NCI-H146 treated with DMSO at 0.1 percent for 48 hours (cell line): ENCODE measurements around the gene VEGFA.

Experiments used
- DNase-seq: peaks from one replicate; lab custom pipeline; 2025; ENCODE audit not compliant: unreplicated experiment; lab: John Stamatoyannopoulos, UW

VEGFA gene

GRCh38 chr6:43819958-43820357, 49.9 kb downstream of the VEGFA start:
- peak; percentile 41 for DNase-seq

GRCh38 chr6:43820486-43820885, 50.5 kb downstream of the VEGFA start:
- DNase-seq = no peak

- no peak for DNase-seq
These were observed 51.3 kb downstream of the VEGFA start for GRCh38 chr6:43821101-43821886.

- no peak for DNase-seq
These were observed 53.4 kb downstream of the VEGFA start for GRCh38 chr6:43823390-43823789.

- peak; percentile 93 for DNase-seq
These were observed 54.1 kb downstream of the VEGFA start for GRCh38 chr6:43823879-43824702.

- DNase-seq = no peak
These were observed 54.7 kb downstream of the VEGFA start for GRCh38 chr6:43824703-43825064.

- no peak for DNase-seq
These were observed 55.4 kb downstream of the VEGFA start for GRCh38 chr6:43825187-43826115.

- DNase-seq = no peak
These were observed 56.7 kb downstream of the VEGFA start for GRCh38 chr6:43826730-43827129.

- DNase-seq = peak; percentile 77
These were observed 57.9 kb downstream of the VEGFA start for GRCh38 chr6:43827898-43828297.

- no peak for DNase-seq
These were observed 58.7 kb downstream of the VEGFA start for GRCh38 chr6:43828711-43829110.

- DNase-seq = peak; percentile 40
These were observed 59.5 kb downstream of the VEGFA start for GRCh38 chr6:43829470-43829869.

- no peak for DNase-seq
These were observed 60.8 kb downstream of the VEGFA start for GRCh38 chr6:43830775-43831174.

GRCh38 chr6:43831191-43831590, 61.2 kb downstream of the VEGFA start:
- DNase-seq = no peak

- no peak for DNase-seq
These were observed 63.4 kb downstream of the VEGFA start for GRCh38 chr6:43833223-43833995.

GRCh38 chr6:43833996-43834390, 64.0 kb downstream of the VEGFA start:
- no peak for DNase-seq

GRCh38 chr6:43834528-43835155, 64.6 kb downstream of the VEGFA start:
- no peak for DNase-seq

- no peak for DNase-seq
These were observed 65.9 kb downstream of the VEGFA start for GRCh38 chr6:43835872-43836419.
